ENCODE results near the gene LCP2.

Gene LCP2

GRCh38 chr5:170226661-170227060, 70.9 kb downstream of the LCP2 start:
- DNase-seq = no peak
- no peak for TF ChIP-seq CTCF (IDR thresholded peaks at IDR 0.05; ENCODE audit: low read depth, low read length)
- Histone ChIP-seq H3K9me3 (no peaks in the 10 kb centered on the region), H3K36me3 (no peaks in the 10 kb centered on the region), H3K27me3 (no peaks in the 10 kb centered on the region; the same call in 1 of the 2 replicates), H3K4me3 (ENCODE audit: low read depth, low read length) (no peak overlapping the region), H3K4me1 (no peaks in the 10 kb centered on the region)

GRCh38 chr5:170226129-170226615, 71.4 kb downstream of the LCP2 start:
- Histone ChIP-seq H3K4me1 (no peaks in the 10 kb centered on the region), H3K4me3 (ENCODE audit: low read depth, low read length) (no peak overlapping the region), H3K9me3 (no peaks in the 10 kb centered on the region), H3K27me3 (no peaks in the 10 kb centered on the region; the same call in 1 of the 2 replicates), H3K36me3 (no peaks in the 10 kb centered on the region)
- TF ChIP-seq CTCF (IDR thresholded peaks at IDR 0.05; ENCODE audit: low read depth, low read length) = no peak
- no peak for DNase-seq

- no peaks in the 10 kb centered on the region for H3K36me3 ChIP-seq
- no peak overlapping the region for H3K4me3 ChIP-seq (ENCODE audit: low read depth, low read length)
- no peaks in the 10 kb centered on the region for H3K4me1 ChIP-seq
- H3K27me3 ChIP-seq = no peaks in the 10 kb centered on the region; the same call in 1 of the 2 replicates
- H3K9me3 ChIP-seq = no peaks in the 10 kb centered on the region
- TF ChIP-seq CTCF (IDR thresholded peaks at IDR 0.05; ENCODE audit: low read depth, low read length) = peak; percentile 81
- DNase-seq = peak; percentile 74
Measured at GRCh38 chr5:170225326-170226128, 72.0 kb downstream of the LCP2 start.

GRCh38 chr5:170223906-170224305, 73.7 kb downstream of the LCP2 start:
- Histone ChIP-seq H3K9me3 (no peaks in the 10 kb centered on the region), H3K4me1 (no peaks in the 10 kb centered on the region), H3K36me3 (no peaks in the 10 kb centered on the region), H3K27me3 (no peaks in the 10 kb centered on the region; the same call in 1 of the 2 replicates), H3K4me3 (ENCODE audit: low read depth, low read length) (no peak overlapping the region)
- no peak for DNase-seq
- TF ChIP-seq CTCF (IDR thresholded peaks at IDR 0.05; ENCODE audit: low read depth, low read length) = no peak

- H3K9me3 ChIP-seq = no peaks in the 10 kb centered on the region
- H3K4me3 ChIP-seq (ENCODE audit: low read depth, low read length) = no peak overlapping the region
- peaks cover 3% of the 10 kb centered on the region; the same call in 1 of the 2 replicates for H3K27me3 ChIP-seq
- TF ChIP-seq CTCF (IDR thresholded peaks at IDR 0.05; ENCODE audit: low read depth, low read length) = no peak
- no peaks in the 10 kb centered on the region for H3K4me1 ChIP-seq
- DNase-seq = no peak
- H3K36me3 ChIP-seq = no peaks in the 10 kb centered on the region
Measured at GRCh38 chr5:170223360-170223759, 74.2 kb downstream of the LCP2 start.

- H3K4me1 ChIP-seq = no peaks in the 10 kb centered on the region
- no peaks in the 10 kb centered on the region for H3K9me3 ChIP-seq
- DNase-seq = no peak
- peaks cover 3% of the 10 kb centered on the region; the same call in 1 of the 2 replicates for H3K27me3 ChIP-seq
- no peak overlapping the region for H3K4me3 ChIP-seq (ENCODE audit: low read depth, low read length)
- H3K36me3 ChIP-seq = no peaks in the 10 kb centered on the region
- no peak for TF ChIP-seq CTCF (IDR thresholded peaks at IDR 0.05; ENCODE audit: low read depth, low read length)
Measured at GRCh38 chr5:170221327-170221741, 76.2 kb downstream of the LCP2 start.
